Activated T-cell treated with anti-CD3 and anti-CD28 coated beads, Interleukin-2, amount 50 U/mL, for 1 hour (primary cell): ENCODE data around the gene C1orf174.
A peak's percentile ranks its signal among the peaks of the same experiment; 100 is the strongest.

Source experiments
- DNase-seq: peaks from one replicate; pipeline ENCODE4 v3.0.0-alpha.2; 2020

Gene C1orf174

GRCh38 chr1:3900150-3900968, at the start of gene C1orf174:
TSS of gene C1orf174 (minus strand) at chr1:3900272. CDS start at chr1:3900186, 86 bp downstream.
- DNase-seq: peak; percentile 92

- no peak for DNase-seq
Measured at GRCh38 chr1:3948344-3948743, 48.3 kb upstream of the C1orf174 start.

GRCh38 chr1:3945916-3946840, 46.1 kb upstream of the C1orf174 start:
- DNase-seq: no peak

GRCh38 chr1:3945222-3945621, 45.1 kb upstream of the C1orf174 start:
- DNase-seq: no peak

- no peak for DNase-seq
Measured at GRCh38 chr1:3944578-3945125, 44.6 kb upstream of the C1orf174 start.

- no peak for DNase-seq
Measured at GRCh38 chr1:3943806-3944577, 43.9 kb upstream of the C1orf174 start.

GRCh38 chr1:3943123-3943431, 43.0 kb upstream of the C1orf174 start:
- no peak for DNase-seq

- no peak for DNase-seq
Measured at GRCh38 chr1:3942416-3943122, 42.5 kb upstream of the C1orf174 start.

GRCh38 chr1:3940754-3941345, 40.8 kb upstream of the C1orf174 start:
- no peak for DNase-seq

- DNase-seq: no peak
Measured at GRCh38 chr1:3940081-3940753, 40.1 kb upstream of the C1orf174 start.

- no peak for DNase-seq
Measured at GRCh38 chr1:3939242-3940080, 39.4 kb upstream of the C1orf174 start.

GRCh38 chr1:3932156-3932919, 32.3 kb upstream of the C1orf174 start:
- no peak for DNase-seq

GRCh38 chr1:3931007-3931912, 31.2 kb upstream of the C1orf174 start:
- no peak for DNase-seq

GRCh38 chr1:3930301-3931006, 30.4 kb upstream of the C1orf174 start:
- no peak for DNase-seq

- DNase-seq: no peak
Measured at GRCh38 chr1:3929126-3929525, 29.1 kb upstream of the C1orf174 start.

- no peak for DNase-seq
Measured at GRCh38 chr1:3928586-3928985, 28.5 kb upstream of the C1orf174 start.

GRCh38 chr1:3926956-3927355, 26.9 kb upstream of the C1orf174 start:
- DNase-seq: no peak

GRCh38 chr1:3925762-3926161, 25.7 kb upstream of the C1orf174 start:
- no peak for DNase-seq
